Measurements from ENCODE around the gene CYB5A. TPM values are rescaled to one million over a fixed set of nuclear protein-coding genes. Genes with fewer than 3 reads are reported as not detected.
A peak's percentile ranks its signal among the peaks of the same experiment; 100 is the strongest.

Gene CYB5A
- polyA plus RNA-seq, 1 of the 3 experiments (the other 2 are of a cell fraction) = 42.1 TPM

DNA sequence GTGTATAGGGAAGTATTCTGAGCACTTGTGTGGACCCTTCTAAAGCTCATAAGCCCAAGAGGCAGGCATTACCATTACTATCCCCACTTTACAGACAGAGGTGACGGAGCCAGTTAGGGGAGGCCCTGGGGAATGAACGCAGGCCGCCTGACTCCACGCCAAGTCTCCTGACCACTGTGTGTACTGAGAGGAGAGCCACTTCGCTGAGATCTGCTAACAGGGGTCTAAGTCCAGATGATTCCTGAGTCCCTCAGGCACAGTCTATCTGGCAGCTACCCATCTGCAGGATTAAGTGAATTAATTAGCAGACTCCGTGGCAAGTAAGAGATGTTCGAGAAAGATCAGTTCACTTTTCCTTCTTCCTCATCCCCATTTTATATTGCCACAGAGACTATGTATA, 13.7 kb downstream of the CYB5A start:
- no peak overlapping the region for H2AFZ ChIP-seq (ENCODE audit: low read depth)
- H3K4me2 ChIP-seq = no peak overlapping the region
- H3K9me2 ChIP-seq = no peaks in the 10 kb centered on the region
- no peak overlapping the region for H3K9ac ChIP-seq
- ChIA-PET POLR2A (interaction anchor here (1.4 kb wide), 1 partner anchor 22 kb away, joined by 7 read pairs; no protein-coding TSS in a partner anchor), CTCF (interaction anchor here (0.8 to 2.3 kb wide), 4 partner anchors 9 to 64 kb away, joined by 3 to 6 read pairs (median 4); no protein-coding TSS in a partner anchor)
- H3K9me3 ChIP-seq = no peaks in the 10 kb centered on the region
- WGBS (ENCODE audit: low lambda C conversion rate) = 45% methylated on average over 3 of the region's 7 CpGs
- H3K27me3 ChIP-seq (ENCODE audit: insufficient read depth) = no peaks in the 10 kb centered on the region
- peak; percentile 81 for DNase-seq
- H3K27ac ChIP-seq (ENCODE audit: low read depth in 2 of 2, low read length in 1 of 2) = peak overlapping the region in 1 of 2 experiments; percentile 95; a peak in 2 of 4 replicates
- peaks cover 0 to 77% of the 10 kb centered on the region in 2 experiments; a peak in 2 of 4 replicates for H3K4me1 ChIP-seq (ENCODE audit: control insufficient read depth in 1 of 2, insufficient read depth in 2 of 2, low read depth in 1 of 2, low read length in 1 of 2)
- no peaks in the 10 kb centered on the region for H3K79me2 ChIP-seq (ENCODE audit: insufficient read depth)
- no peaks in the 10 kb centered on the region for H4K20me1 ChIP-seq (ENCODE audit: insufficient read depth)
- TF ChIP-seq, protein P1, sequence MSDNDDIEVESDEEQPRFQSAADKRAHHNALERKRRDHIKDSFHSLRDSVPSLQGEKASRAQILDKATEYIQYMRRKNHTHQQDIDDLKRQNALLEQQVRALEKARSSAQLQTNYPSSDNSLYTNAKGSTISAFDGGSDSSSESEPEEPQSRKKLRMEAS (IDR thresholded peaks at IDR 0.05; ENCODE audit: low read depth) = no peak
- TF ChIP-seq GATA2 (CRISPR knock-in tag; IDR thresholded peaks at IDR 0.05) = peak; percentile 78
- TF ChIP-seq RCOR1 (IDR thresholded peaks at IDR 0.05; ENCODE audit: low read length) = peak; percentile 77
- peak in 1 of 2 experiments; percentile 83; a peak in 2 of 4 replicates for TF ChIP-seq EP300 (IDR thresholded peaks at IDR 0.05; ENCODE audit: borderline replicate concordance in 1 of 2, low read depth in 1 of 2, low read length in 1 of 2)
- peak; percentile 68; the same call in 1 of the 2 replicates for TF ChIP-seq FOXJ3 (CRISPR knock-in tag; IDR thresholded peaks at IDR 0.05)
- no peaks in the 10 kb centered on the region for H3F3A ChIP-seq (replicated peaks; ENCODE audit: insufficient read depth)
- no peaks in the 10 kb centered on the region for H3K36me3 ChIP-seq (replicated peaks in 1 of 2; ENCODE audit: control insufficient read depth in 1 of 2, insufficient read depth in 2 of 2, low read length in 1 of 2)
- no peak overlapping the region for H3K4me3 ChIP-seq (ENCODE audit: low read depth in 2 of 2, low read length in 1 of 2)

- Histone ChIP-seq H3K4me3 (ENCODE audit: low read depth in 2 of 2, low read length in 1 of 2) (no peak overlapping the region), H3K79me2 (ENCODE audit: insufficient read depth) (no peaks in the 10 kb centered on the region), H3K36me3 (replicated peaks in 1 of 2; ENCODE audit: control insufficient read depth in 1 of 2, insufficient read depth in 2 of 2, low read length in 1 of 2) (no peaks in the 10 kb centered on the region), H2AFZ (ENCODE audit: low read depth) (no peak overlapping the region), H4K20me1 (ENCODE audit: insufficient read depth) (no peaks in the 10 kb centered on the region), H3K27me3 (ENCODE audit: insufficient read depth) (no peaks in the 10 kb centered on the region), H3K4me2 (no peak overlapping the region), H3F3A (replicated peaks; ENCODE audit: insufficient read depth) (no peaks in the 10 kb centered on the region), H3K9ac (no peak overlapping the region), H3K9me3 (no peaks in the 10 kb centered on the region), H3K4me1 (ENCODE audit: control insufficient read depth in 1 of 2, insufficient read depth in 2 of 2, low read depth in 1 of 2, low read length in 1 of 2) (peaks cover 0 to 72% of the 10 kb centered on the region in 2 experiments; a peak in 2 of 4 replicates), H3K27ac (ENCODE audit: low read depth in 2 of 2, low read length in 1 of 2) (peak overlapping the region in 1 of 2 experiments; percentile 95; a peak in 2 of 4 replicates), H3K9me2 (no peaks in the 10 kb centered on the region)
- TF ChIP-seq IRF3 (IDR thresholded peaks at IDR 0.05; ENCODE audit: low read depth, low read length) = no peak
- TF ChIP-seq, protein P1 (IDR thresholded peaks at IDR 0.05; ENCODE audit: low read depth) = no peak
- no peak for TF ChIP-seq MEF2A (IDR thresholded peaks at IDR 0.05; ENCODE audit: borderline replicate concordance, low read depth)
- no peak for TF ChIP-seq SIN3A (IDR thresholded peaks at IDR 0.05; ENCODE audit: borderline replicate concordance, low read depth, low read length)
- ChIA-PET CTCF (interaction anchor here (0.8 to 2.3 kb wide), 4 partner anchors 8 to 65 kb away, joined by 3 to 6 read pairs (median 4); no protein-coding TSS in a partner anchor), POLR2A (no interaction called here)
- WGBS (ENCODE audit: low lambda C conversion rate) = 57% methylated on average over 2 of the region's 2 CpGs
- DNase-seq = no peak
Observed at GRCh38 chr18:74277296-74277695, 14.5 kb downstream of the CYB5A start.
